ENCODE results near the gene DEK.
"Not testable (repeated sequence)": the region's sequence is repeated elsewhere in the genome, so short reads cannot be mapped to it uniquely, and the experiment has no call there.

Gene DEK

DNA sequence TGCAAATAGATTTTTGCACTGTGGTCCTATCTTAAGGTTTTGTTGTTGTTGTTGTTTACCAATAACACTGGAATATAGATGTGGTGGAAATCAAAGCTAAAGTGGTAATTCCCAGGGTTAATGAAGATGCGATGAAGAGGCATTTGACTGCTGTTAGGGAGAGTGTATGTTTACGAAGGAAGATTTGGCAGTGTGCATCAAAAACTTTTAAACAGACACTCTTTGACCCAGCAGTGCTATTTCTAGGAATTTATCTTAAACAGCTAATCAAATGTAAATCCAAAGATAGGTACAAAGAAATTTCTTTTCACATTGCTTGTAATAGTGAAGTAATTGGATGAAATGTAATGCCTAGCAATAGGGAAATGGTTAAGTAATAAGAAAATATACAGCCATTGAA lies 75.1 kb downstream of the DEK start:
- no peak for DNase-seq

DNA sequence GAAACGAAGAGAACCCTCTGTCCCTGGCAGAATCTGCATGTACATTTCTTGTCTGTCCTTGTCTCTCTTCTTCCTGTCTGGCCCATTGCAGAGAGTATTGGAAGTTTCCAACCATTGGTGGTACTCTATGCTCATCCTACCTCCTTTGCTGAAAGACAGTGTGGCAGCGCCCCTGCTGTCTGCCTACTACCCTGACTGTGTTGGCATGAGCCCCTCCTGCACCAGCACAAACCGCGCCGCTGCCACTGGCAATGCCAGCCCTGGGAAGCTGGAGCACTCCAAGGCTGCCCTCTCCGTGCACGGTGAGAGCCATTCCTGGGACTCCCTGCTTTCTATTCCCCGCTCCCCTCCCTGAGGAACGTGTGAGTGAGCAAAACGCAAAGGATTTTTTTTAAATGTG lies 76.6 kb downstream of the DEK start:
- DNase-seq = no peak

DNA sequence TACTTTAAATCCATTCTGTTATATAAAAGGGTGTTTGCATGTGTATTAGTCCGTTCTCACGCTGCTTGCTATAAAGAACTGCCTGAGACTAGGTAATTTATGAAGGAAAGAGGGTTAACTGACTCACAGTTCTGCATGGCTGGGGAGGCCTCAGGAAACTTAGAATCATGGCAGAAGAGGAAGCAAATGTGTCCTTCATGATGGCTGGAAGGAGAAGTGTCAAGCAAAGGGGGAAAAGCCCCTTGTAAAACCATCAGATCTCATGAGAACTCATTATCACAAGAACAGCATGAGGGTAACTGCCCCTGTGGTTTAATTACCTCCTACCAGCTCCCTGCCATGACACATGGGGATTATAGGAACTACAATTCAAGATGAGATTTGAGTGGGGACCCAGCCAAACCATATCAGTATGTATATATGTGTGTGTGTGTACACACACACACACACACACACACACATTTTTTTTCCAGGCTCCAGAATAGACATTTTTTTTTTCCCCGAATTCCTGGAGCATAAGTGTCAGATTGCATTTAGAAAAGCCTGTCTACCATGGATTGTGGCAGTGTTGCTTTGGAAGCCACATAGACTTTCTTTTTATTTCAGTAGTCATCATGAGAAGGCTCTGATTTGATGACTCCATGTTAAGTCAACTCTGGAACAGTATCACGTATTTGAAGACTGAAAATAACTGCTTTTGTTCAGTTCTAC lies 77.6 kb downstream of the DEK start:
- no peak for DNase-seq

DNA sequence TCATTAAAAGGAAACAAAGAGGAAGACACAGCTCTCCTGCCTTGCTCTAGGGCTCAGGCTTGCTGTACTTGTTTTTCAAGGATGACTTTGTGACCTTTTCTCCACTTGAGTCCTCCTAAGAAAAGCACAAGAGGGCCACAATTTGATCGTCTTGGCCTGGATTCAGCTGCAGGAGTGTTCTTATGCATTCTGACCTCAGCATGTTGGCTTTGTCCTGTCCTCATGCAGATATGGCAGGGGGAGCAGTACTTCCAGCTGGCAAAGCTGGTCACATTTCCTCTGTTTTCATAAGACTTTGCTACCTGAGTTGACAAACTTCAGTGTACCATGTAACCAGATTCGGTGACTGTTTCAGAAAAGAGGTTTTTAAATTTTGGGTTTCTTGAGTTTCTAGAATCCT lies 78.3 kb downstream of the DEK start:
- DNase-seq = no peak

DNA sequence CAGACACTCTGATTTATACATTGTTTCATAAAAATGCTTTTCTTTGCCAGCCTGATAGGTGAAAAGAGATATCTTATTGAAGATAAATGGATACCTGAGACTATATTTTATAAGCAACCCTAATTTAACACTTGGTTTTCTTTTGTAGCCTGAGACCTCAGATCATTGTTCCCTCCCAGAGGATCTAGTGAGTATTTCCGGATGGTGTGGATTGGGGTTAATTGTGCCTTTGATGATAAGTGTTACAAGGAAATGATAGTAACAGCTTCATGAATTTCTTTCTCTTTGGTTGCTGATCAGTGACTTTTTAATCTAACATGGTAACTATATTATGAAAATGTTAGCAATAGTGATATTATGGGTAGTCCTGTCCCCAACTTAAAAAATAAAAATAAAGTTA lies 78.7 kb downstream of the DEK start:
- no peak for DNase-seq

DNA sequence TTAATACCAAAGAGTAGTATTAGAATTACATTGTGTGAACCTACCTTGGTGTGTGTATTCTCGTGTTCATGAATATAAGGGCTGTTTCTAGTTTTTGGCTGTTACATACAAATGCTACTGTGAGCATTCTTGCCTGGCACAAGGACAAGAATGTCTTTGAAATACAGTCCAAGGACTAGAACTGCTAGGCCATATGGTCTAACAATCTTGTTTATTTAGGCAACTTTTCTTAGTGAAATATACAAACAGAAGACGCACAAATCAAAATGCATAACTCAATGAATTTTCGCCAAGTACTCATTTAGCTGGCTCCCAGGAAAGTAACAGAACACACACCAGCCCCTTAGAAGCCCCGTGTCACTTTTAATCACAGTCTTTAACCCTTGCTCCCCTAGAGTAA lies 80.6 kb downstream of the DEK start:
- DNase-seq = peak; percentile 57

DNA sequence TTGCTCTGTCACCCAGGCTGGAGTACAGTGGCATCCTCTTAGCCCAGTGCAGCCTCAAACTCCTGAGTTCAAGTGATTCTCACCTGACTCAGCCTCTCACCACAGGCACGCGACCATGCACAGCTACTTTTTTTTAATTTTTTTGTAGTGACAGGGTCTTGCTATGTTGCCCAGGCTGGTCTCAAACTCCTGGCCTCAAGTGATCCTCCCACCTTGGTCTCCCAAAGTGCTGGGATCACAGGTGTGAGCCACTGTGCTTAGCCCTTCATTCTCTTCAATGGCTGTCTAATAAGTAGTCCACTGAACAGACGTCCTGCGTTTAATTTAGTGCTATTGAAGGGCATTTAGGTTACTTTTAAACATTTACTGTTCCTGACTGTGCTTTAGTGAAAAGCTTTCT lies 81.8 kb downstream of the DEK start:
- no peak for DNase-seq

DNA sequence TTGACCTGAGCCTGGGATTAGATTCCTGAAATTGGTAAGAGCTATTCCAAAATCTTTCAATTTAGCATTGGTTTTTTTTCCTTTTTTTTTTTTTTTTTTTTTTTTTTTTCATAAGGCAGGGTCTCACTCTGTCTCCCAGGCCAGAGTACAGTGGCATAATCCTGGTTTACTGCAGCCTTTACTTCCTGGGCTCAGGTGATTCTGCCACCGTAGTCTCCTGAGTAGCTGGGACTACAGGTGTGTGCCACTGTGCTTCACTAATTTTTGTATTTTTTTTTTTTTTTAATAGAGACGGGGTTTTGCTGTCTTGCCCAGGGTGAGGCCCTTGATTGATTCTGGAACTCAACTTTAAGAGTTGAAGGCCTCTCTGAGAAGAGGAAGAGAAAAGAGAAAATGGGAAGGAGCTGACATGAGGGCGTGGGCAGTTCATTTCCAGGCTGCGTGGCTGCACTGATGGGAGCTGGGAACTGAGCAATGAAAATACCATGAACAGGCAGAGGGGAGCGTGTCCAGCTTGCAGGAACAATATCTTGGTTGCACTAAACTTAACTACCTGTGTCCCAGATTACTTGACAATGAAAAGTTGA lies 84.5 kb downstream of the DEK start:
- DNase-seq = no peak

DNA sequence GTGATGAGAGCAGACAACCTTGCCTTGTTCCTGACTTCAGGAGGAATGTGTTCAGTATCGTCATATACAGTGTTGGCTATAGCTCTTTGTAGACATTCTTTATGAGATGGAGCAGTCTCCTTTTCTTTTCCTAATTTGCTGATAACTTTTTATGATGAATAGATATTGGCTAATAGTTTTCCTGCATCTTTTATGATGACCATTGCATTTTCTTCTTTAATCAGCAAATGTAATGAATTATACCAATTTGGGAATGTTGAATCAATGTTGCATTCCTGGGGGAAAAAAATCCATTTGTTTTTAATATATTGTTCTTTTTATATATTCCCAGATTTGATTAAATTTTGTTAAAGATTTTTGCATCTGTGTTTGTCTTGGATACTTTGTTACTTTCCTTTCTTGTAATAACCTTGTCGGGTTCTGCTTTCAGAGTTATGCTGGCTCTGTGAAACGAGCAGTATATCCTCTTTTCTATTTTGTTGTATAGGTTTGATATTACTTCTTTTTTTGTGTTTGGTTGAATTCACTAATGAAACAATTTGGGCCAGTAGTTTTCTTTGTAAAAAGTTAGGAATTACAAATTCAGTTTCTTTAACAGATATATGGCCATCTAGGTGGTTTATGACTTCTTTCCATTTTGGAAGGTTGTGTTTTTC lies 85.2 kb downstream of the DEK start:
- no peak for DNase-seq

DNA sequence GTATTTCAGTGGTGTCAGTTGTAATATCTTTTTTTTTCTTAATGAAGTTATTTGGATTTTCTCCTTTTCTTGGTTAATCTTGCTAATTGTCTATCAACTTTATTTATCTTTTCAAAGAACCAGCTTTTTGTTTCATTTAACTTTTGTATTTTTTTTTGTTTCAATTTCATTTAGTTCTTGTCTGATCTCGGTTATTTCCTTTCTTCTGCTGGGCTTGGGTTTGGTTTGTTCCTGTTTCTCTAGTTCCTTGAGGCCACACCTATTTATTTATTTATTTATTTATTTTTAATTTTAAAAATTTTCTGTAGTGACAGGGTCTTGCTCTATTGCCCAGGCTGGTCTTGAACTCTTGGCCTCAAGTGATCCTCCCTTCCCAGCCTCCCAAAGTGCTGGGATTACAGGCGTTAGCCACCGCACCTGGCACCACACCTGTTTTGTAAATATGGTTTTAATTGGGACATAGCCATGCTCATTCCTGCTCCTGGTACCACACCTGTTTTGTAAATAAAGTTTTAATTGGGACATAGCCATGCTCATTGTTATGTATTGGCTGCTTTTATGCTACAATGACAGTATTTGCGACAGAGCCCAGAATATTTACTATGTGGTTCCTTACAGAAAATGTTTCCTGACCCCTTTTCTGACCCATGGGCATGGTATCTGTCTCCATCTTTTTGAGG lies 86.9 kb downstream of the DEK start:
- no peak for DNase-seq

DNA sequence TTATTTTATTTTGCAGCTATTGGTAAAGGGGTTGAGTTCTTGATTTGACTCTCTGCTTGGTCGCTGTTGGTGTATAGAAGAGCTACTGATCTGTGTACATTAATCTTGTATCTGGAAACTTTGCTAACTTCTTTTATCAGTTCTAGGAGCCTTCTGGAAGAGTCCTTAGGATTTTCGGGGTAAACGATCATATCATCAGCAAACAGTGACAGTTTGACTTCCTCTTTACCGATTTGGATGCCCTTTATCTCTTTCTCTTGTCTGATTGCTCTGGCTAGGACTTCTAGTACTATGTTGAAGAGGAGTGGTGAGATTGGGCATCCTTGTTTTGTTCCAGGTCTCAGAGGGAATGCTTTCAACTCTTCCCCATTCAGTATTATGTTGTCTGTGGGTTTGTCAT lies 88.1 kb downstream of the DEK start:
- DNase-seq = not testable (repeated sequence)

All from NCI-H446 treated with DMSO at 0.1 percent for 48 hours (cell line).